GM13976 (cell line): ENCODE data around the gene PCYOX1L.
A peak's percentile ranks its signal among the peaks of the same experiment; 100 is the strongest.

Experiments
- DNase-seq: peaks from one replicate; pipeline ENCODE4 v3.0.0; 2012; ENCODE audit warnings: low spot score
- CTCF ChIP-seq: IDR thresholded peaks from 2 replicates; pipeline ENCODE4 v1.5.1; 2012; ENCODE audit warnings: borderline replicate concordance, mild to moderate bottlenecking; ENCODE audit not compliant: insufficient read depth; ENCODE audit errors: extremely low read depth, missing control alignments, control extremely low read depth
- in situ Hi-C: fragments of 300-500 bp; cut with MboI; formaldehyde crosslinking; loops from one replicate; pipeline ENCODE4 v1.12.0; 2022; ENCODE audit warnings: low sequenced_read_pairs, mixed read lengths, inconsistent platforms; ENCODE audit not compliant: unreplicated experiment

Gene PCYOX1L

GRCh38 chr5:149314571-149315111, 43.2 kb upstream of the PCYOX1L start:
- in situ Hi-C loops, result no loop called here
- no peak for DNase-seq
- no peak for TF ChIP-seq CTCF

GRCh38 chr5:149315753-149316152, 42.1 kb upstream of the PCYOX1L start:
- in situ Hi-C loops, result no loop called here
- DNase-seq, result no peak
- TF ChIP-seq CTCF, result no peak

DNA sequence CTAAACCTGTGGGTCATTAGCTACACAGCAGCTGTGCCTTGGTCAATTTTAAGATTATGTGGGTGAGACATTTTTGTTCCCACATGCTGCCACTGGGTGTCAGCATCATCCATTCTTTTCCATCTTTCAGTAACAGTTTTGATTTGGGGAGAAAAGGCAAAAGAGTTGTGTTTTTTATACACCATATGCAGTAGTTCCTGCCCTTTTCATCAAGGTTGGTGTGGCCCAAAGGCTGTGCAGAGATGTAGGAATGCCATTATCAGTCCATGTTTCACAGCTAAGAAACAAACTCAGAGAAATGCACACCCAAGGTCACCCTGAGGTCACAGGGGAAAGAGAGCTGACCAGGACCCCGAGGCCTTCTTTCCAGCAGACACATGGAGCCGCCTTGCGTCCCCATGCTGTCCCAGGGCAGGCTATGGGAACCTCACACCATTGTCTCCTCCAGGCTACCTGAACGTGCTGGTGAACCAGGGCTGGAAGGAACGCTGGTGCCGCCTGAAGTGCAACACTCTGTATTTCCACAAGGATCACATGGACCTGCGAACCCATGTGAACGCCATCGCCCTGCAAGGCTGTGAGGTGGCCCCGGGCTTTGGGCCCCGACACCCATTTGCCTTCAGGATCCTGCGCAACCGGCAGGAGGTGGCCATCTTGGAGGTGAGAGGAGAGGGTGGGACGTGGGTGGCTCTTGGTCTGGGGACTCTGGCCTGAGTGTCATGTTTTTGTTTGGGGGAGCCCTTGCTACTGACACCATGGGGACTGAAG, 40.4 kb upstream of the PCYOX1L start:
- in situ Hi-C loops, result no loop called here
- DNase-seq, result peak; percentile 83
- TF ChIP-seq CTCF, result peak; percentile 61

DNA sequence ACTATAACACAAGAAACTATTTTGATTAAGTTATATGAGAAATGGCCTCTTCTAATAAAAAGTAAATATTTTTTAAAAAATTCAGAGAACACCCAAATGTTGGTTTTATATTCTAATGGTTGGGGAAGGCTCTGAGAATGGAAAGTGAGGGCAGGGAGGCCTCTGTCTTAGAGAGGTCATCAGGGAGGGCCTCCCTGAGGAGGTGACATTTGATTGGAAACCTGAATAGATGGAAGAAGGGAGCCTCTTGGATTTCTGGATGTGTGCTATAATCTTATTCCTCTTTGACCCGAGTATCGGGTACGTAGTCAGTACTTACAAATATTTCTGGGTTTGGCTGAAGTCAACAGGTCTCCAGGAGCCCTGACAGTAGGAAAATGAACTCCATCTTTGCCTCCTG, 38.7 kb upstream of the PCYOX1L start:
- TF ChIP-seq CTCF, result no peak
- DNase-seq, result no peak
- in situ Hi-C loops, result no loop called here

- DNase-seq, result no peak
- no peak for TF ChIP-seq CTCF
- in situ Hi-C loops, result no loop called here
Measured at GRCh38 chr5:149320791-149321330, 37.0 kb upstream of the PCYOX1L start.

DNA sequence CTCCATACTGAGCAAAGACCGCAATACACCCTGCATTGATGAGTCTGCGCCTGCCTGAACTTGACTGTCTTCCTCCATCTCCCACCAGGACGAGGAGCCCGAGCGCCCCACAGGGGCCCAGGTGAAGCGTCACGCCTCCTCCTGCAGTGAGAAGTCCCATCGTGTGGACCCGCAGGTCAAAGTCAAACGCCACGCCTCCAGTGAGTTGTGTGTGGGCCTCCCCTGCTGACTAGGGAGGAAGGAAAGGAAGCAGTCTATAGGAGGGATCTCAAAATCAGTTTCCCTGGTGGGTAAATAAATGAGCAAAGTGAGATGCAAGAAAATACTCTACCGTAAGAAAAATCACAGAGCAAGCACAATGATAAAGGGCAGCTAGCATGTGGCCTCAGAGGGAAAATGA, 35.3 kb upstream of the PCYOX1L start:
- no peak for TF ChIP-seq CTCF
- in situ Hi-C loops, result no loop called here
- no peak for DNase-seq
